DMS53 (cell line): ENCODE data around the gene CACUL1.
A peak's percentile ranks its signal among the peaks of the same experiment; 100 is the strongest.
"Not testable (repeated sequence)": the region's sequence is repeated elsewhere in the genome, so short reads cannot be mapped to it uniquely, and the experiment has no call there.

Experiments
- DNase-seq: peaks from one replicate; lab custom pipeline; 2025; lab: John Stamatoyannopoulos, UW

Gene CACUL1

GRCh38 chr10:118768041-118768919 is 13.5 kb upstream of the CACUL1 start:
- DNase-seq, result peak; percentile 35

GRCh38 chr10:118767297-118768040 is 12.7 kb upstream of the CACUL1 start:
- peak; percentile 24 for DNase-seq

- peak; percentile 57 for DNase-seq
Measured at GRCh38 chr10:118764195-118764594, 9.4 kb upstream of the CACUL1 start.

- peak; percentile 99 for DNase-seq
Measured at GRCh38 chr10:118763202-118763988, 8.6 kb upstream of the CACUL1 start.

- no peak for DNase-seq
Measured at GRCh38 chr10:118760265-118760664, 5.5 kb upstream of the CACUL1 start.

GRCh38 chr10:118758449-118758848 is 3.7 kb upstream of the CACUL1 start:
- no peak for DNase-seq

GRCh38 chr10:118754229-118754555 is 578 bp downstream of the CACUL1 start:
- DNase-seq, result peak; percentile 64

- DNase-seq, result no peak
Measured at GRCh38 chr10:118753331-118754228, 1.2 kb downstream of the CACUL1 start.

GRCh38 chr10:118752409-118752808 is 2.4 kb downstream of the CACUL1 start:
- DNase-seq, result no peak

GRCh38 chr10:118751265-118751664 is 3.5 kb downstream of the CACUL1 start:
- DNase-seq, result no peak

- no peak for DNase-seq
Measured at GRCh38 chr10:118748041-118748440, 6.7 kb downstream of the CACUL1 start.

- no peak for DNase-seq
Measured at GRCh38 chr10:118746246-118746645, 8.5 kb downstream of the CACUL1 start.

GRCh38 chr10:118745056-118745455 is 9.7 kb downstream of the CACUL1 start:
- no peak for DNase-seq

- DNase-seq, result not testable (repeated sequence)
Measured at GRCh38 chr10:118744346-118744918, 10.3 kb downstream of the CACUL1 start.

- no peak for DNase-seq
Measured at GRCh38 chr10:118742782-118743181, 12.0 kb downstream of the CACUL1 start.

GRCh38 chr10:118742032-118742431 is 12.7 kb downstream of the CACUL1 start:
- DNase-seq, result no peak

GRCh38 chr10:118738406-118738805 is 16.4 kb downstream of the CACUL1 start:
- DNase-seq, result no peak

GRCh38 chr10:118737603-118738302 is 17.0 kb downstream of the CACUL1 start:
- peak; percentile 7 for DNase-seq

- DNase-seq, result no peak
Measured at GRCh38 chr10:118735294-118735693, 19.5 kb downstream of the CACUL1 start.

GRCh38 chr10:118734475-118734874 is 20.3 kb downstream of the CACUL1 start:
- no peak for DNase-seq
